Cardiac septum (tissue), 1 donor: ENCODE data around the gene HIVEP2. TPM values are rescaled to one million over a fixed set of nuclear protein-coding genes. Genes with fewer than 3 reads are reported as not detected.

Source experiments
- DNase-seq: peaks from one replicate; pipeline ENCODE4 v3.0.0-alpha.2; 2020; ENCODE audit warnings: low spot score
- intact Hi-C: fragments of 100-400 bp; cut with DNase I; formaldehyde crosslinking; loops from one replicate; pipeline ENCODE4 v1.14.0; 2022
- total RNA-seq: library from RNA; stranded (reverse); fragmentation: NEBNext Ultra II Directional; extraction: Animal tissue kit (Norgen Biotek cat#: 25700); gene quantifications from one replicate; pipeline ENCODE4 v1.2.1, GENCODE V29; 2021
- donor health status: DM: no; HTN: no; CAD: no.

HIVEP2 gene
- total RNA-seq, 1 donor from 2014 or later: 25.7 TPM

GRCh38 chr6:142900227-142900971 lies 44.6 kb downstream of the HIVEP2 start:
- DNase-seq: no peak

GRCh38 chr6:142898927-142899895 lies 45.8 kb downstream of the HIVEP2 start:
- intact Hi-C loops: no loop called here
- no peak for DNase-seq

More at GRCh38 chr6:142900227-142900971, 44.6 kb downstream of the HIVEP2 start:
- intact Hi-C loops: no loop called here

- no peak for DNase-seq
- intact Hi-C loops: no loop called here
Measured at GRCh38 chr6:142897659-142898058, 47.3 kb downstream of the HIVEP2 start.

- intact Hi-C loops: no loop called here
- no peak for DNase-seq
Measured at GRCh38 chr6:142896732-142897131, 48.2 kb downstream of the HIVEP2 start.

GRCh38 chr6:142893088-142893487 lies 51.9 kb downstream of the HIVEP2 start:
- intact Hi-C loops: no loop called here

GRCh38 chr6:142892254-142893021 lies 52.5 kb downstream of the HIVEP2 start:
- DNase-seq: no peak
- intact Hi-C loops: no loop called here

More at GRCh38 chr6:142893088-142893487, 51.9 kb downstream of the HIVEP2 start:
- no peak for DNase-seq

GRCh38 chr6:142891454-142891853 lies 53.5 kb downstream of the HIVEP2 start:
- no peak for DNase-seq
- intact Hi-C loops: no loop called here

GRCh38 chr6:142888456-142888855 lies 56.5 kb downstream of the HIVEP2 start:
- DNase-seq: no peak
- intact Hi-C loops: loop anchor here (10.0 kb wide), 2 partner anchors 64 to 194 kb away; no protein-coding TSS in a partner anchor

- intact Hi-C loops: loop anchor here (10.0 kb wide), 2 partner anchors 63 to 193 kb away; no protein-coding TSS in a partner anchor
- DNase-seq: no peak
Measured at GRCh38 chr6:142887517-142887916, 57.5 kb downstream of the HIVEP2 start.

GRCh38 chr6:142886431-142887170 lies 58.4 kb downstream of the HIVEP2 start:
- no peak for DNase-seq
- intact Hi-C loops: loop anchor here (10.0 kb wide), 2 partner anchors 62 to 192 kb away; no protein-coding TSS in a partner anchor

GRCh38 chr6:142885182-142885867 lies 59.7 kb downstream of the HIVEP2 start:
- intact Hi-C loops: loop anchor here (1.0 to 10.0 kb wide), 4 partner anchors 41 to 191 kb away; no protein-coding TSS in a partner anchor
- DNase-seq: no peak

GRCh38 chr6:142884214-142885035 lies 60.6 kb downstream of the HIVEP2 start:
- intact Hi-C loops: loop anchor here (1.0 to 10.0 kb wide), 5 partner anchors 37 to 190 kb away; no protein-coding TSS in a partner anchor
- DNase-seq: no peak

GRCh38 chr6:142883011-142883410 lies 62.0 kb downstream of the HIVEP2 start:
- no peak for DNase-seq
- intact Hi-C loops: loop anchor here (5.0 to 10.0 kb wide), 3 partner anchors 36 to 188 kb away; no protein-coding TSS in a partner anchor

- intact Hi-C loops: loop anchor here (5.0 to 10.0 kb wide), 3 partner anchors 34 to 187 kb away; no protein-coding TSS in a partner anchor
Measured at GRCh38 chr6:142881761-142882160, 63.2 kb downstream of the HIVEP2 start.

GRCh38 chr6:142881290-142881689 lies 63.7 kb downstream of the HIVEP2 start:
- intact Hi-C loops: loop anchor here (5.0 to 10.0 kb wide), 3 partner anchors 34 to 186 kb away; no protein-coding TSS in a partner anchor

More at GRCh38 chr6:142881761-142882160, 63.2 kb downstream of the HIVEP2 start:
- no peak for DNase-seq

GRCh38 chr6:142880201-142880600 lies 64.8 kb downstream of the HIVEP2 start:
- DNase-seq: no peak
- intact Hi-C loops: loop anchor here (5.0 to 10.0 kb wide), 3 partner anchors 33 to 185 kb away; no protein-coding TSS in a partner anchor

More at GRCh38 chr6:142881290-142881689, 63.7 kb downstream of the HIVEP2 start:
- no peak for DNase-seq

- DNase-seq: no peak
- intact Hi-C loops: no loop called here
Measured at GRCh38 chr6:142879527-142879926, 65.4 kb downstream of the HIVEP2 start.
